HCT116 (cell line): ENCODE results near the gene TLE4. TPM values are rescaled to one million over a fixed set of nuclear protein-coding genes. Genes with fewer than 3 reads are reported as not detected.

ENCODE experiments used
- ATAC-seq: fragments of 200-7000 bp; cut with Tn5 transposase; 2 replicates; pipeline ENCODE4 v1.9.1; 2020; ENCODE audit warnings: mild to moderate bottlenecking, moderate library complexity
- BruUV-seq: library from RNA; stranded (reverse); fragments of 400-500 nt; replicated peaks from 2 replicates; lab custom pipeline; 2021; lab: Mats Ljungman, UMichigan
- CTCF ChIA-PET: fragments of 300-600 bp; sonication (Branson Sonifier 250); formaldehyde crosslinking; loops from one replicate; lab custom pipeline; 2021; ENCODE audit warnings: antibody characterized with exemption; lab: Charles Lee
- POLR2A ChIA-PET: fragments of 300-600, 350-600 bp; sonication (Branson Sonifier 250); formaldehyde crosslinking; loops from one replicate; lab custom pipeline; 2021; ENCODE audit warnings: antibody characterized with exemption; lab: Charles Lee
- RAD21 ChIA-PET, 2 experiments: fragments of 300-600 bp; sonication (Branson Sonifier 250); formaldehyde crosslinking; loops; one replicate each; lab custom pipeline; 2023; ENCODE audit warnings: low total read pairs in 2 of 2; ENCODE audit not compliant: uncharacterized antibody in 2 of 2, unreplicated experiment in 2 of 2, low non-redundant PET in 1 of 2; lab: Charles Lee
- DNase-seq: peaks from one replicate; pipeline ENCODE4 v3.0.0-alpha.2; 2010; ENCODE audit warnings: low read depth, low spot score
- H2AFZ ChIP-seq: fragments of 200-600 bp; shearing (Covaris generic), sonication (generic); 2 replicates; pipeline ENCODE4 v1.6.1; 2017; ENCODE audit warnings: low read depth, mixed run types, mixed read lengths, antibody characterized with exemption, low read length; ENCODE audit not compliant: poor library complexity, severe bottlenecking
- H3K27ac ChIP-seq: 2 replicates; pipeline ENCODE4 v1.5.1; 2012; ENCODE audit warnings: low read depth, low read length
- H3K27me3 ChIP-seq: fragments of 200-600 bp; sonication (generic); 2 replicates; pipeline ENCODE4 v1.6.1; 2016; ENCODE audit warnings: mixed run types, low read length, mixed read lengths; ENCODE audit not compliant: insufficient read depth
- H3K36me3 ChIP-seq, 2 experiments: fragments of 200-500 bp in 1 of 2; fragments of 200-600 bp in 1 of 2; sonication (Bioruptor generic) in 1 of 2; sonication (generic) in 1 of 2; 2 replicates each; pipeline versions ENCODE4 v1.5.1 to v1.6.1; 2014 to 2016; ENCODE audit warnings: low read length in 2 of 2, inconsistent platforms in 1 of 2, mixed read lengths in 1 of 2, mixed run types in 1 of 2; ENCODE audit not compliant: insufficient read depth in 2 of 2, control insufficient read depth in 1 of 2
- H3K4me1 ChIP-seq, 2 experiments: fragments of 200-600 bp in 1 of 2; sonication (generic) in 1 of 2; 2 replicates each; pipeline versions ENCODE4 v1.5.1 to v1.6.1; 2012 to 2017; ENCODE audit warnings: low read length in 2 of 2, inconsistent platforms in 1 of 2, mild to moderate bottlenecking in 1 of 2, mixed read lengths in 1 of 2, mixed run types in 1 of 2, moderate library complexity in 1 of 2; ENCODE audit not compliant: insufficient read depth in 2 of 2, control insufficient read depth in 1 of 2
- H3K4me2 ChIP-seq: fragments of 200-600 bp; sonication (generic); 2 replicates; pipeline ENCODE4 v1.6.1; 2017; ENCODE audit warnings: mixed run types, low read length, mixed read lengths
- H3K4me3 ChIP-seq, 2 experiments: fragments of 200-600 bp in 1 of 2; sonication (generic) in 1 of 2; replicated peaks in 1 of 2; 2 replicates each; pipeline ENCODE4 v1.5.1; 2011 to 2016; ENCODE audit warnings: low read length in 2 of 2, control low read depth in 1 of 2, low read depth in 1 of 2, mild to moderate bottlenecking in 1 of 2, mixed read lengths in 1 of 2, mixed run types in 1 of 2
- H3K79me2 ChIP-seq: fragments of 200-600 bp; sonication (generic); 2 replicates; pipeline ENCODE4 v1.6.1; 2017; ENCODE audit warnings: mild to moderate bottlenecking, mixed run types, low read length, moderate library complexity, mixed read lengths; ENCODE audit not compliant: insufficient read depth
- H3K9ac ChIP-seq: fragments of 200-600 bp; sonication (generic); 2 replicates; pipeline ENCODE4 v1.6.1; 2016; ENCODE audit warnings: low read length, mixed read lengths
- H3K9me2 ChIP-seq: fragments of 200-600 bp; sonication (generic), shearing (Covaris generic); 2 replicates; pipeline ENCODE4 v1.6.1; 2017; ENCODE audit warnings: mixed run types, mild to moderate bottlenecking, moderate library complexity; ENCODE audit not compliant: insufficient read depth
- H3K9me3 ChIP-seq, 2 experiments: fragments of 200-500 bp in 1 of 2; fragments of 200-600 bp in 1 of 2; sonication (Bioruptor generic) in 1 of 2; sonication (generic) in 1 of 2; 2 replicates each; pipeline ENCODE4 v1.6.1; 2014 to 2017; ENCODE audit warnings: low read length in 2 of 2, mixed read lengths in 2 of 2, inconsistent platforms in 1 of 2, low read depth in 1 of 2, mild to moderate bottlenecking in 1 of 2, mixed run types in 1 of 2, moderate library complexity in 1 of 2; ENCODE audit not compliant: control insufficient read depth in 1 of 2, insufficient read depth in 1 of 2
- H4K20me1 ChIP-seq: fragments of 200-600 bp; sonication (generic), shearing (Covaris generic); 2 replicates; pipeline ENCODE4 v1.6.1; 2017; ENCODE audit warnings: mixed run types, mild to moderate bottlenecking, moderate library complexity; ENCODE audit not compliant: insufficient read depth
- CBX3 ChIP-seq: IDR thresholded peaks from 2 replicates; pipeline ENCODE4 v1.6.1; 2012; ENCODE audit warnings: low read depth
- ELF1 ChIP-seq: IDR thresholded peaks from 2 replicates; pipeline ENCODE4 v1.6.1; 2012; ENCODE audit warnings: low read depth, borderline replicate concordance
- EZH2phosphoT487 ChIP-seq: fragments of 200-600 bp; IDR thresholded peaks from 2 replicates; pipeline ENCODE4 v1.6.1; 2018; ENCODE audit warnings: antibody characterized with exemption, borderline replicate concordance
- JUND ChIP-seq: IDR thresholded peaks from 2 replicates; pipeline ENCODE4 v1.6.1; 2012
- SIN3A ChIP-seq: IDR thresholded peaks from 2 replicates; pipeline ENCODE4 v1.6.1; 2012; ENCODE audit warnings: low read depth
- SP1 ChIP-seq: IDR thresholded peaks from 2 replicates; pipeline ENCODE4 v1.6.1; 2012; ENCODE audit warnings: low read depth
- SRF ChIP-seq: IDR thresholded peaks from 2 replicates; pipeline ENCODE4 v1.6.1; 2012; ENCODE audit warnings: low read depth
- TCF7L2 ChIP-seq: IDR thresholded peaks from 2 replicates; pipeline ENCODE4 v1.7.0; 2011; ENCODE audit warnings: borderline replicate concordance, inconsistent platforms; ENCODE audit not compliant: insufficient read depth, insufficient read length; ENCODE audit errors: extremely low read depth
- YY1 ChIP-seq: IDR thresholded peaks from 2 replicates; pipeline ENCODE4 v1.6.1; 2011; ENCODE audit warnings: low read length, low read depth, moderate library complexity, mild to moderate bottlenecking; ENCODE audit not compliant: insufficient replicate concordance; ENCODE audit errors: extremely low read depth
- ZFX ChIP-seq: fragments of 450-650 bp; IDR thresholded peaks from 2 replicates; pipeline ENCODE4 v1.6.1; 2017
- ZNF274 ChIP-seq: fragments of 200-500 bp; sonication (Bioruptor generic); IDR thresholded peaks from 2 replicates; pipeline ENCODE4 v1.6.1; 2014; ENCODE audit warnings: mild to moderate bottlenecking, low read depth, low read length, inconsistent platforms
- intact Hi-C: fragments of 100-400 bp; cut with micrococcal nuclease; formaldehyde crosslinking; loops from 2 replicates; pipeline ENCODE4 v1.10.0; 2022
- total RNA-seq: library from RNA; stranded (reverse); gene quantifications from one replicate; pipeline ENCODE4 v1.2.1, GENCODE V29; 2021; ENCODE audit not compliant: unreplicated experiment
- TF ChIP-seq, protein P1 (sequence below): IDR thresholded peaks from 2 replicates; pipeline ENCODE4 v1.6.1; 2012; ENCODE audit warnings: low read depth
- TF ChIP-seq, protein P2 (sequence below): IDR thresholded peaks from 2 replicates; pipeline ENCODE4 v1.6.1; 2011; ENCODE audit warnings: mild to moderate bottlenecking, low read length, moderate library complexity; ENCODE audit not compliant: insufficient replicate concordance; ENCODE audit errors: extremely low read depth

The TLE4 gene
- total RNA-seq, 1 experiment from 2014 or later, result 0.39 TPM

DNA sequence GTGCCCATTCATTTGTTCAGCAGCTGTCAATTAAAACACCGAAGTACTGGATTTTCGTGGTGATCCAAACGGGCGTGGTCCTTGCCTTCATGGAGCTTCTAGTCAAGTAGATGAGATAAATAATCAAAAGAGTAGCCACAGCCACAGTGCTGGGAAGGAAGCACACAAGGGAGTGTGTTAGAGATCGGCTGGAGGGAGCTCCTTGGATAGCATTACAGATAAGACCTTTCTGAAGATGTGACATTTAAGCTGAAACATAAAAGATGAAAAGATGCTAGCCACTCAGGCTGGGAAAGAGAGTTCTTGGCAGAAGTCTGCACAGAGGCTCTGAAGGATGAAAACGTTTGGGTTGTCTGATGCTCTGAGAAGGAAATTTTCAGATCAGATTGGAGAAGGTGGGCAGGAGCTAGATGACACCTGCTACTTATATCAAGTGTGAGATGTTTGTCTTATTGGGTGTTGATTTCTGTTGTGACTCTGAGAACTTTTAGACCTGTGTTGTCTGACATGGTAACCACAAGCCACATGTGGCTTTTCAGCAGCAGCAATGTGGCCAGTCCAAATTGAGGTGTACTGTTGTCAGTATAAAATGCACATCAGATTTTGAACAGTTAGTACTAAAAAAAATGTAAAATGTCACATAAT lies 123.9 kb downstream of the TLE4 start:
- Histone ChIP-seq H3K4me2 (no peak overlapping the region), H3K79me2 (no peaks in the 10 kb centered on the region), H3K27me3 (no peaks in the 10 kb centered on the region), H3K9me3 (peaks cover 0 to 15% of the 10 kb centered on the region in 2 experiments; a peak in 3 of 4 replicates), H4K20me1 (no peaks in the 10 kb centered on the region), H3K9ac (no peak overlapping the region), H3K27ac (no peak overlapping the region), H2AFZ (no peak overlapping the region), H3K4me1 (no peaks in the 10 kb centered on the region), H3K36me3 (no peaks in the 10 kb centered on the region), H3K4me3 (no peak overlapping the region), H3K9me2 (no peaks in the 10 kb centered on the region)
- BruUV-seq, result no TSS peak
- POLR2A ChIA-PET, result no interaction called here
- CTCF ChIA-PET, result no interaction called here
- ATAC-seq (no peak), DNase-seq (no peak)
- TF ChIP-seq JUND, result no peak
- TF ChIP-seq, protein P1, sequence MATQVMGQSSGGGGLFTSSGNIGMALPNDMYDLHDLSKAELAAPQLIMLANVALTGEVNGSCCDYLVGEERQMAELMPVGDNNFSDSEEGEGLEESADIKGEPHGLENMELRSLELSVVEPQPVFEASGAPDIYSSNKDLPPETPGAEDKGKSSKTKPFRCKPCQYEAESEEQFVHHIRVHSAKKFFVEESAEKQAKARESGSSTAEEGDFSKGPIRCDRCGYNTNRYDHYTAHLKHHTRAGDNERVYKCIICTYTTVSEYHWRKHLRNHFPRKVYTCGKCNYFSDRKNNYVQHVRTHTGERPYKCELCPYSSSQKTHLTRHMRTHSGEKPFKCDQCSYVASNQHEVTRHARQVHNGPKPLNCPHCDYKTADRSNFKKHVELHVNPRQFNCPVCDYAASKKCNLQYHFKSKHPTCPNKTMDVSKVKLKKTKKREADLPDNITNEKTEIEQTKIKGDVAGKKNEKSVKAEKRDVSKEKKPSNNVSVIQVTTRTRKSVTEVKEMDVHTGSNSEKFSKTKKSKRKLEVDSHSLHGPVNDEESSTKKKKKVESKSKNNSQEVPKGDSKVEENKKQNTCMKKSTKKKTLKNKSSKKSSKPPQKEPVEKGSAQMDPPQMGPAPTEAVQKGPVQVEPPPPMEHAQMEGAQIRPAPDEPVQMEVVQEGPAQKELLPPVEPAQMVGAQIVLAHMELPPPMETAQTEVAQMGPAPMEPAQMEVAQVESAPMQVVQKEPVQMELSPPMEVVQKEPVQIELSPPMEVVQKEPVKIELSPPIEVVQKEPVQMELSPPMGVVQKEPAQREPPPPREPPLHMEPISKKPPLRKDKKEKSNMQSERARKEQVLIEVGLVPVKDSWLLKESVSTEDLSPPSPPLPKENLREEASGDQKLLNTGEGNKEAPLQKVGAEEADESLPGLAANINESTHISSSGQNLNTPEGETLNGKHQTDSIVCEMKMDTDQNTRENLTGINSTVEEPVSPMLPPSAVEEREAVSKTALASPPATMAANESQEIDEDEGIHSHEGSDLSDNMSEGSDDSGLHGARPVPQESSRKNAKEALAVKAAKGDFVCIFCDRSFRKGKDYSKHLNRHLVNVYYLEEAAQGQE, result no peak
- no peak for TF ChIP-seq SP1
- TF ChIP-seq YY1, result no peak
- TF ChIP-seq EZH2phosphoT487, result no peak
- TF ChIP-seq SRF, result no peak
- no peak for TF ChIP-seq CBX3
- no peak for TF ChIP-seq ZFX
- TF ChIP-seq, protein P2, sequence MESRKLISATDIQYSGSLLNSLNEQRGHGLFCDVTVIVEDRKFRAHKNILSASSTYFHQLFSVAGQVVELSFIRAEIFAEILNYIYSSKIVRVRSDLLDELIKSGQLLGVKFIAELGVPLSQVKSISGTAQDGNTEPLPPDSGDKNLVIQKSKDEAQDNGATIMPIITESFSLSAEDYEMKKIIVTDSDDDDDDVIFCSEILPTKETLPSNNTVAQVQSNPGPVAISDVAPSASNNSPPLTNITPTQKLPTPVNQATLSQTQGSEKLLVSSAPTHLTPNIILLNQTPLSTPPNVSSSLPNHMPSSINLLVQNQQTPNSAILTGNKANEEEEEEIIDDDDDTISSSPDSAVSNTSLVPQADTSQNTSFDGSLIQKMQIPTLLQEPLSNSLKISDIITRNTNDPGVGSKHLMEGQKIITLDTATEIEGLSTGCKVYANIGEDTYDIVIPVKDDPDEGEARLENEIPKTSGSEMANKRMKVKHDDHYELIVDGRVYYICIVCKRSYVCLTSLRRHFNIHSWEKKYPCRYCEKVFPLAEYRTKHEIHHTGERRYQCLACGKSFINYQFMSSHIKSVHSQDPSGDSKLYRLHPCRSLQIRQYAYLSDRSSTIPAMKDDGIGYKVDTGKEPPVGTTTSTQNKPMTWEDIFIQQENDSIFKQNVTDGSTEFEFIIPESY, result no peak
- no peak for TF ChIP-seq SIN3A
- no peak for TF ChIP-seq ELF1
- TF ChIP-seq TCF7L2, result no peak
- TF ChIP-seq ZNF274, result no peak
- RAD21 ChIA-PET, result no interaction called here
- intact Hi-C loops, result no loop called here
